Muscle of back (tissue), 11 donors: ENCODE results near the gene SCN4B. TPM values are rescaled to one million over a fixed set of nuclear protein-coding genes. Genes with fewer than 3 reads are reported as not detected.

ENCODE experiments used
- DNase-seq, 3 donors: peaks; one replicate each; pipeline versions ENCODE4 v3.0.0 to v3.0.0-alpha.2; 2013
- polyA plus RNA-seq, 10 donors: library from polyadenylated mRNA; unstranded; fragments of 120-200 nt; gene quantifications; one replicate each; pipeline ENCODE4 v1.2.1, GENCODE V29; 2013; ENCODE audit not compliant: insufficient read length in 10 of 10

Gene SCN4B
- polyA plus RNA-seq, 10 donors = 2.2 to 6.1 (median 3.4) TPM

GRCh38 chr11:118132385-118133151 is 20.1 kb downstream of the SCN4B start:
- no peak for DNase-seq

GRCh38 chr11:118129471-118130172 is 23.0 kb downstream of the SCN4B start:
- DNase-seq = no peak

- peak in 1 of 3 donors; percentile 52 for DNase-seq
Measured at GRCh38 chr11:118128721-118129470, 23.7 kb downstream of the SCN4B start.

GRCh38 chr11:118128310-118128709 is 24.3 kb downstream of the SCN4B start:
- DNase-seq = no peak

GRCh38 chr11:118126082-118126838 is 26.4 kb downstream of the SCN4B start:
- DNase-seq = no peak

GRCh38 chr11:118124929-118125535 is 27.6 kb downstream of the SCN4B start:
- no peak for DNase-seq

- DNase-seq = no peak
Measured at GRCh38 chr11:118120793-118121192, 31.8 kb downstream of the SCN4B start.

GRCh38 chr11:118117790-118118601 is 34.6 kb downstream of the SCN4B start:
- DNase-seq = no peak

GRCh38 chr11:118115048-118115447 is 37.6 kb downstream of the SCN4B start:
- DNase-seq = no peak

- DNase-seq = no peak
Measured at GRCh38 chr11:118114266-118114665, 38.4 kb downstream of the SCN4B start.

- DNase-seq = no peak
Measured at GRCh38 chr11:118112711-118113430, 39.8 kb downstream of the SCN4B start.

- DNase-seq = no peak
Measured at GRCh38 chr11:118111744-118112035, 40.9 kb downstream of the SCN4B start.

GRCh38 chr11:118111019-118111743 is 41.4 kb downstream of the SCN4B start:
- no peak for DNase-seq

GRCh38 chr11:118109231-118109630 is 43.4 kb downstream of the SCN4B start:
- DNase-seq = no peak

GRCh38 chr11:118108513-118108912 is 44.1 kb downstream of the SCN4B start:
- DNase-seq = no peak

GRCh38 chr11:118106789-118107335 is 45.8 kb downstream of the SCN4B start:
- no peak for DNase-seq

- DNase-seq = no peak
Measured at GRCh38 chr11:118105657-118106305, 46.8 kb downstream of the SCN4B start.

- no peak for DNase-seq
Measured at GRCh38 chr11:118104491-118104890, 48.1 kb downstream of the SCN4B start.
